HG02981 (cell line): ENCODE data around the gene ERCC3.
"Not testable (repeated sequence)": the region's sequence is repeated elsewhere in the genome, so short reads cannot be mapped to it uniquely, and the experiment has no call there.

Source experiments
- ATAC-seq: cut with Tn5 transposase; IDR thresholded peaks from one replicate; pipeline ENCODE4 v1.9.1; 2021; ENCODE audit warnings: mild to moderate bottlenecking, moderate library complexity; ENCODE audit not compliant: unreplicated experiment

The ERCC3 gene

GRCh38 chr2:127279781-127280180 is 14.2 kb downstream of the ERCC3 start:
- ATAC-seq = no peak

- ATAC-seq = no peak
These were observed 15.0 kb downstream of the ERCC3 start for GRCh38 chr2:127278959-127279358.

- ATAC-seq = peak; percentile 60
These were observed 16.9 kb downstream of the ERCC3 start for GRCh38 chr2:127277028-127277427.

GRCh38 chr2:127275789-127276188 is 18.2 kb downstream of the ERCC3 start:
- ATAC-seq = no peak

GRCh38 chr2:127275356-127275755 is 18.6 kb downstream of the ERCC3 start:
- no peak for ATAC-seq

- ATAC-seq = no peak
These were observed 23.3 kb downstream of the ERCC3 start for GRCh38 chr2:127270663-127271062.

- ATAC-seq = no peak
These were observed 32.0 kb downstream of the ERCC3 start for GRCh38 chr2:127261804-127262406.

GRCh38 chr2:127259355-127259754 is 34.6 kb downstream of the ERCC3 start:
- ATAC-seq = no peak

- no peak for ATAC-seq
These were observed 37.1 kb downstream of the ERCC3 start for GRCh38 chr2:127256866-127257265.

- ATAC-seq = no peak
These were observed 37.6 kb downstream of the ERCC3 start for GRCh38 chr2:127256381-127256780.

GRCh38 chr2:127255721-127256120 is 38.2 kb downstream of the ERCC3 start:
- no peak for ATAC-seq

- no peak for ATAC-seq
These were observed 38.8 kb downstream of the ERCC3 start for GRCh38 chr2:127255146-127255545.

- no peak for ATAC-seq
These were observed 39.5 kb downstream of the ERCC3 start for GRCh38 chr2:127254386-127254981.

- ATAC-seq = not testable (repeated sequence)
These were observed 52.8 kb downstream of the ERCC3 start for GRCh38 chr2:127241184-127241583.

GRCh38 chr2:127239395-127239794 is 54.5 kb downstream of the ERCC3 start:
- no peak for ATAC-seq

GRCh38 chr2:127237768-127238167 is 56.2 kb downstream of the ERCC3 start:
- not testable (repeated sequence) for ATAC-seq

GRCh38 chr2:127235082-127235702 is 58.8 kb downstream of the ERCC3 start:
- no peak for ATAC-seq

- no peak for ATAC-seq
These were observed 60.2 kb downstream of the ERCC3 start for GRCh38 chr2:127233710-127234109.

- ATAC-seq = no peak
These were observed 62.6 kb downstream of the ERCC3 start for GRCh38 chr2:127231130-127231865.

GRCh38 chr2:127229555-127229954 is 64.4 kb downstream of the ERCC3 start:
- no peak for ATAC-seq

GRCh38 chr2:127228102-127228501 is 65.8 kb downstream of the ERCC3 start:
- ATAC-seq = no peak

- not testable (repeated sequence) for ATAC-seq
These were observed 66.7 kb downstream of the ERCC3 start for GRCh38 chr2:127227264-127227660.
